Muscle of arm (tissue), 12 donors: Measurements from ENCODE around the gene BCHE. TPM values are rescaled to one million over a fixed set of nuclear protein-coding genes. Genes with fewer than 3 reads are reported as not detected.
A peak's percentile ranks its signal among the peaks of the same experiment; 100 is the strongest.

Source experiments
- DNase-seq: peaks from one replicate; pipeline ENCODE4 v3.0.0-alpha.2; 2013
- polyA plus RNA-seq, 12 donors: library from polyadenylated mRNA; unstranded; fragments of 120-200 nt; gene quantifications; one replicate each; pipeline ENCODE4 v1.2.1, GENCODE V29; 2013; ENCODE audit not compliant: insufficient read length in 12 of 12

The BCHE gene
- polyA plus RNA-seq, 12 donors: 49.8 to 97.1 (median 70.1) TPM; not detected in 1

DNA sequence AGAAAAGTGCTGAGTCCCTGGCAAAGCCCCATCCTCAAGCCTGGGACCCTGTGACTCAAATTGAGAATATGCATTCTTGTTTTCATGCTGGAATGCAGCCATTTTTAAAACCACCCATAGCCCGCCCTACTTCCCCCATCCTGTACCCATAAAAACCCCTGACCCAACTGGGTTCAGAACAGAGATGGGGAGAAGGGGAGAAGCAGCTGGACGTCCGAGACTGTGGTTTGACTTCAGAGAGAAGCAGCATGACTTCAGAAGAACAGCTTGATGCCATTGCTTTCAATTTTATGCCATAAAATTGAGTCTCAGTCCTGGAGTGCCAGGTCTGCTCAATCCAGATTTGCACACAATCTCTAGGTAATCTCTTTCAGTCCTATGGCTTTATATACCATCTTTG lies 78.2 kb downstream of the BCHE start:
- DNase-seq: no peak

DNA sequence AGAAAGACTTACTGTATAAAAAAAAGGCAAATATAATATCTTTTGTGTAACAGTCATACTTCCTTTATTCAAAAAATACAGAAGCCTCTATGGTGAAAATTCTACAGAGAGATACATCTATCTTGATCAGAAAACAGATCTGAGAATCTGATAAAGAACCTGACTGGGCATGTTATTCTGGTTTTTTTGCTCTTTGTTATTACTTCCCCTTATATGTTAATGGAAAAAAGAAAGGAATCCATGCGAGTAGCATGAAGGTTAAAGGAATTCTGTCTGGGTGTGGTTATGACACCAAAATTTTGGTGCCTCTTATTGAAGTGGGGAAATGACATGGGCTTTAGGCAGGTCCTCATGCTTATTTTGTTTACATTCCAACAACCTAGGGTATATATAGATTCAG lies 81.7 kb downstream of the BCHE start:
- DNase-seq: no peak

DNA sequence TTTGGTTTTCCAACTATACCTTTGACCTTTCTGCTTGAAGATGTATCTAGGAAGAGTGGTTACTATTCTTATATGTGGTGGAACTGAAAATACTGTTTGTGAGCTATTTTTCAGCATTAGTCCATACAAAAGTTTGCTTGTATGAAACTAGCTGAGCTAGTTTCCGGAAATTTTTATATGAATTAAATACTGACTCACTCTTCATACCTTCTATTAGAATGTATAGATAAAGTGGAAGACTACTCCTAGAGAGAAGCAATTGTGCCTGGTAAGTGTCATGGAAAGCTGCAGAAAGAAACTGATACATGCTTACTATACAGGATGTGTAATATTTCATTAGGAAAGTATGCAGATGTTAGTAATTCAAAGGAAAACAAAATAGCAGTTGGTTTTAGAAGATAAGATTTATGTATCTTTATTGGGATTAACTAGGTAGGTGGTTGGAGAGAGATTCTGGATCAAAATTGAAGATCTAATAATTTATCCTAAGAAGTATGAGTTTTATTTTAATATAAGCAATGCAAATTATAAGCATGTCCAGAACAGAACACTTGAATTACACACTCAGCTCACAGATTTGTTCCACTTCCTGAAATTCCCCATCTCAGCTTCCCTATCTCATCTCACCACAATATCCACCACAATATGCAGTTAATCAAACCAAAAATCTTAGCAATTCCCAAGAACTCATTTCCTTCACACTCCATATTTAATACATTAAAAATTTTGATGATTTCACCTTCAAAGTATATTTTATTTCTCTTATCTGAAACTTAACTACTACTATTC lies 82.8 kb downstream of the BCHE start:
- no peak for DNase-seq

DNA sequence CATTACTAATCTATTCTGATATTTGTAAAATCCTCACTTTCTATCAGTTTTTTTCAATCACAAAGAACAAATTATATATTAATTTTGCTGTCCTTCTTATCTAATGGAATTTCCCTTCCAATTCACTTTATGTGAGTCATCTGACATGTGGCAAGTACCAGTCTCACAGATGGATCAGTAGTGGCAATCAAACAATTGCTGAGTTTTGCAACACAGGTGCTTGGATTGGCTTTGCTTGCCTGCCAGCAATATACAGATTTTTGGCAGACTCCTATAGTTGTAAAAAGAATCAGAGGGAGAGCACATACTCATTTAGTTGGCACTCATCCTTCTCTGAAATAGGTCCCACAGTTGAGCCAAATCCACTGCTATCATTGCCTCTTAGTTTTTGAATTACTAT lies 83.7 kb downstream of the BCHE start:
- DNase-seq: peak; percentile 2

DNA sequence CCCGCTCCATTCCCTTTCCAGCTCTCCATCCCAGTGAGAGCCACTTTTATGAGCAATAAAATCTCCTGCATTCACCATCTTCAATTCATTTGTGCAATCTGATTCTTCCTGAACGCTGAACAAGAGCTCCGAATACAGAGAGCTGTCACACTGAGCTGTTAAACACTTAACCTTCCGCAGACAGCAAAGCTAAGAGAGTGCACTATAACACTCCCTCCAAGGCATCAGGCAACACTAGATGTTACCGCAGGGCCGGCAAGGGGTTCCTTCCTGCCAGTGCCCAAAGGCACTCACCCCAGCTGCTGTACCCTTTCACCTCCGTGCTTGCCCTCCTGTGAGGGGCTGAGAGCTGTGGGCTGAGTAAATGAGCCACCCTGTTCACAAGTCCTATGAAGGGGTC lies 85.6 kb downstream of the BCHE start:
- DNase-seq: no peak

DNA sequence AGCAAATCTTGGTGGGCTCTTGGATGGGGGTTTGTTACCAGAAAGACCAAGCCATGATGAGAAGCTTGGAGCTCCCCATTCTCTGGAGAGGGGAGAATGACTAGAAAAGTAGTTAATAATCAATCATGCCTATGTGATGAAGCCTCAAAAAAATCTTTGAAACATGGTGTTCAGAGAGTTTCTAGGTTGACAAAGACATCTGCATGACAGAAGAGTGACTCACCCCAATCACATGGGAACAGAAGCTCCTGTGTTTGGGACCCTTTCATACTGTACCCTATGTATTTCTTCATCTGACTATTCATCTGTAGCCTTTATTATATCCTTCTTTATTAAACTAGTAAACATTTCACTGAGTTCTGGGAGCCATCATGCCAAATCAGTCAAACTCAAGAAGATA lies 87.4 kb downstream of the BCHE start:
- DNase-seq: no peak

DNA sequence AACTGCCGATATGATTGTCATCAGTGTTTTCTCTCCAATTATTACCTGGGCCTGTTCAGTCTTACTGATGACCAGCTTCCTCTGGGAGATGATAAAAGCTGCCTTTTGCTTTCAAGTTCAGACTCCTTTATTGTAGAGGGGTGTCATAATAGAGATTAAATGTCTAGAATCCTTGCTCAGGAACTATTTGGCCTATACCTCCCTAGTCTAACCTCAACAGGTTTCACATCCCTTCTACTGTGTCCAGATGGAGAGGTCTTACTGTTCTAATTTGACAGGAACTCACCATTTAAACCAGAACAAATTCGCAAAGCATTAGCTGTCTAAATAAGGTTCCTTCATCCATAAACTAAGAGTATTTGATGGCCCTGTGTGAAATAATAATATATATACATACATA lies 88.0 kb downstream of the BCHE start:
- no peak for DNase-seq

DNA sequence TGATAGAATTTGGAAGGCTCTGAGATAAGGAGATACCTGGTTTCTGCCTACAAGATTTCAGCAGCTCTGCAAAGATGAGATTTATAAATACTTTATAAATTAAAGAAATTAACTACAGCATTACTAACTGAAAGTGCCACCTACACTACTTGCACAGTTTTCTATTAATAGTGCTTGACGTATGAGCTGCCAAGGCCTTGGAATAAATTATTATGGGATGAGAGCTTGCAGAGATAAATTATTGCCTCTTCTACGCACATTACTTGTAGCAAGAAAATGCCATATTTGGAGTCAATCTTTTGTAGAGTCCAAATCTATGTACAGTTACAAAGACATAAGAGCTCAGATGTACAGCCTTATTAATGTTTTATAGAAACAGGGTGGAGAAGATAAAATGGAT lies 89.1 kb downstream of the BCHE start:
- no peak for DNase-seq

DNA sequence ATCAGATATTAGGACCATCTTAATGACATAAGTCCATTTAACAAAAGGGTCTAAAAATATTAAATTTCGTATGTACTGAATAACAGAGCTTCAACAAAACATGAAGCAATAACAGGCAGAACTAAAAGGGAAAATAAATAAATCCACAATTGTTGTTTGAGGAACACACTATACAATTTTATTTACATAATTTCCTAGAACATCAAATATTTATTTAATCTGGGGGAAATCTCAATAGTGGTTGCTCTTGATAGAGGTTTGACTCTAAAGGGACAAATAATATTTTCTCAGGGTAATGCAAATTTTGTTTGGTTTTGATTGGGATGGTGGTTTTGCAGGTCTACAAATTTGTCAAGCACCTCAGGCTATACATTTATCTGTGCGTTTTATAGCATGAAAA lies 90.3 kb downstream of the BCHE start:
- DNase-seq: no peak

DNA sequence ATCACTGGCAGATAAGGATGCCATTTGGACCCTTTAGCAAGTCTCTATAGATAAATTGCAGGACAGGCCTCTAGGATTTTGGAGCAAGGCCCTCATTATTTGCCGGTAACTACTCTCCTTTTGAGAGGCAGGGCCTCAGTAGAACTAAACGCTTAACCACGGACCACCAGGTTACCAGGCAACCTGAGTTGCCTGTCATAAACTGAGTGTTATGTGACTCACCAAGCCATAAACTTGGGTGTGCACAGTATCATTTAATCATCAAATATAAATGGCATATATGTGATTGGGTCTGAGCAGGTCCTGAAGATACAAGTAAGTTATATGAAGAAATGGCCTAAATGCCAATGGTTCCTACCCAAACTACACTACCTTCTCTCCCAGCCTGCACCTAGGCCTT lies 93.2 kb downstream of the BCHE start:
- DNase-seq: no peak

DNA sequence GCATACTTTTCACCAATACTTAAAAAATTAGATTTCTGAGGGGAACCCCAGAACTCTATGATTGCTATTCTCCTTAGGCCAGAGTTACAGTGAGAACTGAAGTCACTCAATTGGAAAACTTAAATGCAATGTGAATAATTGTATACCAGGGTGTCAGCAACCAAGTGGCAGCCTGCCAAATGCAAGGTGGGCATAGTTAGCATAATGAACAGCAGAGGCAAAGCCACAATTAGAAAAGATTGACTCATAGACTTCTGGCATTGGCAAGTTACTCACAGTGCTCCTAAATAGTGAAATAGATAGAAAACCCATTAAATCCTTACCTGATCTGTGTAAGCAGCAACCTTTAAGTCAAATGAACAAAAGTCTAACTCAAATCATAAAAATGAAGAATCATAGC lies 94.9 kb downstream of the BCHE start:
- DNase-seq: no peak

DNA sequence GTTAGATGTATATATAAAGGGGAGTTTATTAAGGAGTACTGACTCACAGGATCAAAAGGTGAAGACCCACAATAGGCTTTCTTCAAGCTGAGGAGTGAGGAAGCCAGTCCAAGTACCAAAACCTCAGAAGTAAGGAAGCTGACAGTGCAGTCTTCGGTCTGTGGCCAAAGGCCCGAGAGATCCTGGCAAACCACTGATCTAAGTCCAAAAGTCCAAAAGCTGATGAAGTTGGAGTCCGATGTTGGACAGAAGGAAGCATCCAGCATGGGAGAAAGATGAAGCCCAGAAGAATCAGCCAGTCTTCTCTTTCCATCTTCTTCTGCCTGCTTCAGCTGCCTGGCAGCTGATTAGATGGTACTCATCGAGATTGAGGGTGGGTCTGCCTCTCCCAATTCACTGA lies 107.5 kb downstream of the BCHE start:
- no peak for DNase-seq

DNA sequence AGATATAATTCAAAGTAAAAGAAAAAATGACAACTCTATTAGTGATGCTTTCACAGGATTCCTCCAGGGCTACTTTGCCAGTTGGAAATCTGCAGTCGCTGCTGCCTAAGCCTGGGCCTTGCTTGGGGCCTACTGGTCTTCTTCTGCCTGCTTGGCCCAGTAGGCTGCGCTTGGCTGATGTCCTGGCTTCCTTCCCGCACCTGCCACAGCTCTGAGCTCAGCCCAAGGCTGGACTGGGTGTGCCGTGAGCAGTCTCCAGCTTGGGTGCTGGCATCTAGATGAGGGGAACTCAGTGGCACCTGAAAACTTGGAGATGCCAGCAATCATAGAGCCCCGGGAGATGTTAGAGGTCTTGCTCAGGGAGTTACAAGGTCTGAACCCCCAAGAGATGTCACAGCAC lies 108.3 kb downstream of the BCHE start:
- no peak for DNase-seq

DNA sequence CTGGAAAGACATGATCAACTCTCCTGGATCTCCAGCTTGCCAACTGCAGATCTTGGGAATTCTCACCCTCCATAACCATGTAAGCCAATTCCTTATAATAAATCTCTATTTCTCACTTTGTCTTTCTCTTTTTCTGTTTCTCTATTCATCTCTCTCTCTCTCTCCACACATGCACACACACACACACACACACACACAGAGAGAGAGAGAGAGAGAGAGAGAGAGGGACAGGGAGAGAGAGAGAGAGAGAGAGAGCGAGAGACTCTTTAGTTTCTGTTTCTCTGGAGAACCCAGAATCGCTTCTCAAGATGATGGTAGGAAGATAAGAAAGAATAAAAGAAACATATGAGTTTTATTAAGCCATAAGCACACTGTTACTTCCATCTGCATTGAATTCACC lies 111.9 kb downstream of the BCHE start:
- no peak for DNase-seq
